HG03108 (cell line): Measurements from ENCODE around the gene MBNL3.
"Not testable (repeated sequence)": the region's sequence is repeated elsewhere in the genome, so short reads cannot be mapped to it uniquely, and the experiment has no call there.

Experiments used
- ATAC-seq: cut with Tn5 transposase; IDR thresholded peaks from one replicate; pipeline ENCODE4 v1.9.1; 2021; ENCODE audit warnings: moderate library complexity; ENCODE audit not compliant: unreplicated experiment

The MBNL3 gene

GRCh38 chrX:132480581-132481203 is 8.1 kb downstream of the MBNL3 start:
- ATAC-seq: peak; percentile 89

DNA sequence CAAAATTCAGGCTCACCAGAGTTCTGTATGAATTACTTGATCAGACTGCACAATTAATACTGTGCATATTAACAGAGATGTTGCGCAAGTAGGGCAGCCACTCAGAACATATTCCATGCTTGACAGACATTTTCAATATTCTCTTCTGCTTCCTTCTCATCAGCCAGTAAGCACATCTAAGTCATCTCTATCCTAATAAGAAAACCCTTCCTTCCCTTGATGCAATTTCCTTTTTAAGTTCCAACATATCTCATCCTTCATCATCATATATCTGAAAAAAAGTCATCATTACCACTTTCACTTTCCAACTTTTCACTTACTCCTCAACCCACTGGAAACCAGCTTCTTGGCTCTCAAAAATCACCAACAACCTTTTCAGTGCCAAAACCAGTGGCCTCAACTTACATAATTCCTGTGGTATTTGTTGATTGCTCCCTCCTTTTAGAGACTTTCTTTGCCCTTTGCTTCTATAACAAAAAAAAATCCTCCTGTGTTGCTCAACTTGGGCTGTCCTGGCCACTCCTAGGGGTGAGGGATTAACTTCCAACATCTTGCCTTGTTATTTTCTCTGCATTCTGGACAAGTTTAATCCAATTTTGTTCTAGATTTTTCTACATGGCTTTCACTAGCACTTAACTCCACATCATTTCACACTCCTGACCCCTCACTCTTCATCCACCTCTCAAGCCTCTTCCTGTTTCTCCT is 14.1 kb downstream of the MBNL3 start:
- ATAC-seq: no peak

DNA sequence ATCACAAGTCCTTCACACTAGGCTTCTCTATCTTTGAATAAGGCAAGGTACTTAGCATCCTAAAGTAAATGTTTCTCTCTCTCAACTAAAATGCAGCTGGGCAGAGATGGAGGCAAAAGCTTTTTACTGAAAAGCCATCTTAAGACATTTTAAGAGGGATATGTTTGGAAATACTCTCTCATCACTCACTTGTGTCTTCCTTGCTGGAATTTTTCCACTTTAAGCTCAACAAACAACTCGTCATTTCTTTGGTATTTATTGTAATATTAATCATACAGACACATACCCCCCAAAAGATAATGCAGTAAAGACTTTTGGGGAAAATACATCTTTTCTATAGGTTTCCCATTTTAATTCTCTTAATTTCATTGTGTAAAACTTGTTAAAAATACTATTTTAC is 16.4 kb downstream of the MBNL3 start:
- no peak for ATAC-seq

DNA sequence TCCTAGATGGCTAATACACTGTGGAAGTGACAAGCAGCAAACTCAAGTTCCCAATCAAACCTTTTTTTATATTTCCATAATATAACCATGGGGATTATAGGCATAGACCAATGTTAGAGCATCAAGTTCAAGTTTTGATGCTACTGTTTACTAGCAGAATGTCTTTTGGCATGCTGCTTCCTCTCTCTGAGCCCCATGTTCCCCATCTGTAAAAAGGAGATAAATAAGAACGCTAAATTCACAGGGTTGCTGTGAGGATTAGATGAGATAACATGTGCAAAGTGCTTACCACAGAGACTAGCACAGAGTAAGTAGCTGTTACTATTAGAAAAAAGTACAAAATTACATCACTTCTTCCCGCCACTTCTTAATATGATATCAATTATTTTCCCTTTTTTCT is 18.0 kb downstream of the MBNL3 start:
- ATAC-seq: no peak

DNA sequence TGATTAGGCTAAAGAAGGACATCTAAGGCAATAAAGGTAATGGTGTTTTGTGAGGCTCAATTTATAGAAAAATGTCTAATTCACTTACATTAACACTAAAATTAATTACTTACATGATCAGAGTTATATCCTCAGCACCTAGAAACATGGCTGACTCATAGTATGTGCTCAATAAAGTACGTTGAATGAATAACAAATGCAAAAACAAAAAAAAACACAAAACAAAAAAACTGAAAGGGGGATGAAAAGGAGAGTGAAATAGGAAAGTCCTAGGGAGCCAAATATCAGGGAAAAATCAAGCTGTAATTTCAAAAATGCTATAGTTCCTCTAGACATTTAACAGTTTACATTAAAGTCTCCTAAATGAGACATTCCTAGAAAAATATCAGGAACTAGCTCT is 18.7 kb downstream of the MBNL3 start:
- ATAC-seq: no peak

- no peak for ATAC-seq
Measured at GRCh38 chrX:132468454-132468853, 20.4 kb downstream of the MBNL3 start.

DNA sequence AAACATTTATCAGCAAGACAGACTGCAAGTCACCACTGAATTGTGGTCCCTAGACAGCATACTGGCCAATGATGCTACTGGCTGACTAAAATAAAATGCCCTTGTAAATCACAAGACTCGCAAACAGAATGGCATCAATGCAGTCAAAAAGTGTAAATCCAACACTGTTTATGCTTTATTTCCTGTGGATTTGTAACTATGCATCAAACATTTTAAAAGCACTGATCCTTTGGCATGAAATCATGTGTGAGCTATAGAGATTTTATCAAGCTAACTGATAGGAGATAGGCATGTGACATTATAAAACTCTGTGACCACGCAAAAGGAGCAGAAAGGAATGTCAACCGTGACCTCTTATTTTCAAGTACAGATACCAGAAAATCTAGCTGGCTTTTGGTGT is 20.8 kb downstream of the MBNL3 start:
- ATAC-seq: no peak

DNA sequence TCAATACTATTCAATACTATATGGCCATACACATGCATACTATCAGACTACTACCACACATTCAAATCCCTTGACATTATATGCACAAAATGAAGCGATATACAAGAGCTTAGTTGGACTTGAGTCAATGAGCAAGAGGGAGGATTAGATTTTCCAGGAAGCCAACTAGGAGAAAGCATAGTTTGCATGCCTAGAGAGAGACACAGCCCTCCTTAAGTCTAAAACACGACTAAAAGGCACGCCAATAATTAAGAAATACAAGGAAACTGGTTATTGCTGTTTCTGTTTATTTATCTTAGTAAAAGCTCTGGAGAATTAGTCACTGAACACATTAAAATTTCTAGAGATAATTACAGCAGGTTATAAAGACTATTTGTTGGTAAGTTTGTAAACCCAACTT is 21.8 kb downstream of the MBNL3 start:
- no peak for ATAC-seq

- no peak for ATAC-seq
Measured at GRCh38 chrX:132463411-132463810, 25.4 kb downstream of the MBNL3 start.

DNA sequence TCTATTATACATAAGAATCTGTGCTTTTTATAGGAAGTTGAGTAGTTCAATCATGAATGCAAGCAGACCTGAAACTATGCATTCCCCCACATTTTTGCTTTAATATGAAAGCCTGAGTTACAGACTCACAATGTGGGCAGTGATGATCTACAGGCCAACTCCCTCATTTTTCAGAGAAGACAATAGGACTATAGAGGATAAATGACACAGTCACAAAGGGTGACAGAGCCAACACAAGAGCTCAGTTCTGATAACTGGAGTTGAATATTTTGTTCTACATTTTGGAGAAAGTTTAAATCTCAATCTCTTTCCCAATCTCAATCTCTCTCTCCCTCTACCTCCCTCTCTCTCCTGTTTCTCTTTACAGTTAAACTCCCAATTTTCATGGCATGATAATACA is 27.0 kb downstream of the MBNL3 start:
- no peak for ATAC-seq

- no peak for ATAC-seq
Measured at GRCh38 chrX:132452911-132453550, 35.8 kb downstream of the MBNL3 start.

GRCh38 chrX:132445909-132446308 is 42.9 kb downstream of the MBNL3 start:
- ATAC-seq: not testable (repeated sequence)

DNA sequence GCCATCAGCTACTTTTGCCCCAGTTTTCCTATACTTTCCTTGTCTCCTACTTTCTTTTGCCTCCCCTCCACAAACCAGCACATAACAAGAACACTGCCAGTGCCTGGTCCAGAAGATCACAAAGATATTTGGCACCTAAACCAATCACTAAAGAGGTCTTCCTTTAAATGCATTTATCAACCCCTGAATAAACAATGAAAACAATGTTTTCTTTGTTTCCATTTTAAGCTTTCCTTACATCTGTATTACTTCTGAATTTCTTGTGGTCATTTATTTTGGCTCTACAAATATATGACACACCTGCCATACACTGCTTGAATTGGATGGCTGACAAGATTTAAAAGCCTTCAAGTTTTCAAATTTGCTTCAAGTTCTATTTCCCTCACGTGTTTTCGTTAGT is 43.9 kb downstream of the MBNL3 start:
- no peak for ATAC-seq

DNA sequence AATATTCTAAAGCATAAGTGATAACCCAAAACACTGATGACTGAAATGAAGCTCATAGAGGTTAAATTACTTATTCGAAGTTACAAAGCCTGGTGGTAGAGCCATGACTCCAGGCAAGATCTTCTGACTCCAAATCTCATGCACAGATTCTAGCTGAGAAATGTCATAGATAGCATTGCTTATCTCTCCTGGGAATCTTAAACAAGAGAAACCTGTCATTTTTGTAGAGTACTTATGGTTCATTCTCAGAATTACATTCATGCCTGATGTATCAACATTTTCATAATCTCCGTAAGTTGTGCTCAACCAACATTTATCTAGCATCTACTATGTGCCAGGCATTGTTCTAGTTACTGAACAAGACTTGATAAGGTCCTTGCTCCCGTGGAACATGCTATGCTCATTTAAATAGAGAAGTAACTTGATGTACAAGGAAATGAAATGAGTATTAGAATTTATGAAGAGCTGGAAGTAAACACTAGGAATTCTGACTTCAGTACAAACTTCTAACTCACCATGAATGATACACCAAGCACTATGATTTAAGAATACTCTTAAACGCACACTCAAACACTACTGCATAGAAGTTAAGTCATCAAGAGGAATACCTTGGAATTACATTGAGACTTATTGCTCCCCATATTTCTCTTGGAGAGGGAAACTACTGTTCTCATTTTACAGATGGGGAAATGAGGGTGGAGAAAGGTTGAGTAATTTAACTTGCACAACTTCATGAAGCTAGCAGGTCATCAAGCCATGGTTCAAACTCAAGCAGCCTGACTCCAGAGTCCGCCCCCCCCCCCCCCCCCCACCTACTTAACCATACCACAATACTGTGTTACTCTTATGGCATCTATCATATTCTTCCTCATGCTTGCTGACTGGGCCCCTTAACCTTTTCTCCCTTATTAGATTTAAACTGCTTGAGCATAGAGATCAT is 45.4 kb downstream of the MBNL3 start:
- ATAC-seq: no peak

DNA sequence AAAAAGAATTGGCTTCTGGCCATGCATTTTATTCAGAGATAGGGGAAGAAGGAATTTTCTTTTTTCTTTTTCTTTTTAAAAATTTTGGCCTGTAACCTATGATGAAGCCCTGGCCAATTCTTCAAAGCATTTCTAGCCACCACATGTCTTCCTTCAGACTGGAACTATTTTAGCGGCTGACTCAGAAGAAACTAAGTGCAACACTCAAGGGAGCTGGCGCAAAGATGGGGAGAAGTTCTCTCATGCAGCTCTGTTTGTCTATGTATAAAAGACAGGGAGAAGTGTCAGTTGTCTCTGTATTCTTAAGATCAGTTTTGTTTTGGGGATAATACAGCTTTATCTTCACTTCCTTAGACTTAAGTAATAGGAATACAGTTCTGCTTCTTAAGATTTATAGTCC is 46.1 kb downstream of the MBNL3 start:
- no peak for ATAC-seq

GRCh38 chrX:132435222-132435621 is 53.6 kb downstream of the MBNL3 start:
- no peak for ATAC-seq

DNA sequence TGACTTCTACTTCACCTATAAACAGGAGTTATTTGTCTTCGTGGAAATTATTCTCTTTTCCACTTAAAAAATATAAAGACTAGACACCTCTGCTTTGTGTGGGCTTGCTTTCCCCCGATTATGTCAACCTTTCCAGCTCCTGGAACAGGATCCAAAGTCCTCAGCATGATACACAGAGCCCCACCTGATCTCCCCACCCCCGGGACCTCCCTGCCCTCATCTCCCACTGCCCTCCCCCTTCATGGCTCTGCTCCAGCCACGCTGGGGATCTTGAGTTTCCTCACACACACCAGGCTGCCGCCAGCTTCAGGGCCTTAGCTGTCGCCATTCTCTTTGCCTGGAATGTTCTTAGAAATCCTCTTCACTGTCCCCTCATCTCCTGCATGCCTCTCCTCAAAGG is 55.3 kb downstream of the MBNL3 start:
- no peak for ATAC-seq

GRCh38 chrX:132433001-132433400 is 55.8 kb downstream of the MBNL3 start:
- ATAC-seq: no peak

DNA sequence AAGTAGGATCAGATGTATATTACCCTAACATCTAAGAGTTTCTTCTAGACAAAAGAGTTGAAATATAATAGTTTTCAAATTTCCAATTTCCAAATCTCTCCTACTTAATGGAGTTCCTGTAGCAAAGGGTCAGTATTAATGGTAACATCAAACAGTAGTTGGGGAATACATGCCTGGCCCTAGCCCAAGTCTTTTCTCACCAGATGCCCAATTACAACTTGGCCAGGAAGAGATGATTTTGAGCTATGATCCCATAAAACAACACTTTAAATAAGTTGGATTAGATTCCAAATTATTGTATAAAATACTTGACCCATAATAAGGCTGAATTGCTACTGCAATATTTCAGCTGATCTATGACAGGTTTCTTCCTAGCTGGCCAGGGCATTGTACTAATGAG is 59.9 kb downstream of the MBNL3 start:
- no peak for ATAC-seq

DNA sequence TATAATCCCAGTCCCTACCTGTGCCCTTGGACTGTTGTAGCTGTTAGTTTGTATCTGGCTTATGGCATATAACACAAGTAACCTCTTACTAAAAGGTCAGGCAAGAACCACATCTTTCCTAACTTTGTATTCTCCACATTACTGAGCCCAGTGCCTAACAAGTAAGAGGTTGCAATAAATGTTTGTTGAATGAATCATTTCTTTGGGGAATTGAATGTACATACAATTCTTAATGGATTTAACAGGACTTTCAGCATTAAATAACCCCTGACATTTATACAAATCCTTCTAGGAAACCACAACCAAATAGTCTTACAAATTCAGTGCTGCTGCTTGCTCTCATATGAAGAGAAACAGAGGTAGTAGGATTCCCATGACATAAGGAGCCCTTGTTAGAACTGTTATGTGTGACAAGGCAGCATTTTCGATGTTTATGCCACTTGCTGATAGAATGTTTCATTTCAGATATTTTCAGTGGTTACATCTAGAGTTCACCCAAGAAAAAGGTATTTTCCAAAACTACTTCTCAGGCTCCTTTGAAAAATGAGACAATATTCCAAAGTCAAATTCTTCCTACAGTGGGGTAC is 62.0 kb downstream of the MBNL3 start:
- ATAC-seq: no peak

DNA sequence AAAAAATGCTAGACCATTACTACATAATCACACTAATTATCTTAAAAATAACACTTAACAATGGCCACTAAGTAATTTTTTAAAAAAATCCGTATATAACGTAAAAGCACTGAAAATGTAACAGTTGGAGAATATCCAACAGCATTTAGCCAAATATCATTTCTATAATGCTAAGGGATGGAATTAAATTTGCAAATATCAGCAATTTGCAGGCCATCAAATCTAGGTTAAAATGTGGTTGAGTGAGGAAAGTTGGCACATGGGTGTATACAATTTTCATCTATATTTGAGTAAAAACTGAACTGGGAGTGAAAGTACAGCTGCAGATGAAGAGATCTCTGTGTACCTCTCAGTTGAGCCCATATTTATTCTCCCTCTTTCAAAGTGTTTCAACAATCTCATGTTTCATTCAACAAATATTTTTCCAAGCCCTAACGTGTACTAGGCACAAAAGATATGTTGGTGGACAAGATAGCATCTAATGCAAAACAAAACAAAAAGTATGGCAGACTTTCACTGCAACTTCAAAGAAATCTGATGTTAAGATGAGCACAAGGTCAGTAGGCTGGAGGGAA is 63.0 kb downstream of the MBNL3 start:
- no peak for ATAC-seq
